T-helper 2 cell (primary cell): ENCODE data around the gene HNRNPA0.
A peak's percentile ranks its signal among the peaks of the same experiment; 100 is the strongest.
"Not testable (repeated sequence)": the region's sequence is repeated elsewhere in the genome, so short reads cannot be mapped to it uniquely, and the experiment has no call there.

Experiments used
- DNase-seq, 5 experiments: peaks; one replicate each; pipeline versions ENCODE4 v3.0.0 to v3.0.0-alpha.2; 2012 to 2022
- total RNA-seq, 2 donors: gene quantifications; one replicate each; lab custom pipeline; 2026; lab: John Stamatoyannopoulos, UW

Gene HNRNPA0
- 239 to 285 reads per million in 2 donors for total RNA-seq

DNA sequence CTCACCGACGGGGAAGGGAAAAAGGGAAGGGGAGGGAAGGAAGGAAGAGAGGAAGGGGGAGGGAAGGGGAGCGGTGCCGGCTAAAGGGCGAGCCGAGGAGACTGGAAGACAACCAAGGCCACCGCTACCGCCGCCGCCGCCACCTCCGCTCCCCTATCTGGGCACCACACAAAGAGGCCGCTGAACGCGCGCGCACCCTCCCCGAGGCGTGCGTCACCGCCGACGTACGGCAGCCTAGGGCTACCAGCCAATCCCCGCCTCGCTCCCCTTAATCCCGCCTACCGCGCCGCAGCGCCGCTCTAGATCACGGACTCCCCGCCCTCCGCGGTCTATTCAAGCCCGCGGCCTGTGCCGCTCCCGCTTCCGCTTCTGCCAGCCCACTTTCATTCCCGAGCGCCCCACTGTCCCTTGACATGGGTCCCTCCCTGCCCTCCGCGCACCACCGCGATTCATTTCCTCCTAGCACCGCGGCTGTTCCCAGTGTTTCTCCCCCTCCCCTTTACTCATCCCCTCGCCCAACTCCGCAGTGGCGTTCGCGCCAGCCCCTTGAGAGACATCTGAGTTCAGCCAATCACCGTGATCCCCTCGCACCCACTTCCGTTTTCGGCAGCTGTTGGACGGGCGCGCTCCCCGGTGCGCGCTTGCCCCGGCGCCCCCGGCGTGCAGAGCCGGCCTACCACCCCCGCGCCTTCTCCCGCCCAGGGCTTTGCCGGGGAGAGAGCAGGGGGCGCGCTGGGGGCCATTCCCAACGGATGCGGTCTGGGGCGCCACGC lies at the start of gene HNRNPA0:
HNRNPA0 (minus strand) TSS at position 176 of the 773 bp plus-strand sequence. CDS start 297 bp downstream, outside the sequence.
- DNase-seq: peak; percentile 94 to 99 (median 96)

DNA sequence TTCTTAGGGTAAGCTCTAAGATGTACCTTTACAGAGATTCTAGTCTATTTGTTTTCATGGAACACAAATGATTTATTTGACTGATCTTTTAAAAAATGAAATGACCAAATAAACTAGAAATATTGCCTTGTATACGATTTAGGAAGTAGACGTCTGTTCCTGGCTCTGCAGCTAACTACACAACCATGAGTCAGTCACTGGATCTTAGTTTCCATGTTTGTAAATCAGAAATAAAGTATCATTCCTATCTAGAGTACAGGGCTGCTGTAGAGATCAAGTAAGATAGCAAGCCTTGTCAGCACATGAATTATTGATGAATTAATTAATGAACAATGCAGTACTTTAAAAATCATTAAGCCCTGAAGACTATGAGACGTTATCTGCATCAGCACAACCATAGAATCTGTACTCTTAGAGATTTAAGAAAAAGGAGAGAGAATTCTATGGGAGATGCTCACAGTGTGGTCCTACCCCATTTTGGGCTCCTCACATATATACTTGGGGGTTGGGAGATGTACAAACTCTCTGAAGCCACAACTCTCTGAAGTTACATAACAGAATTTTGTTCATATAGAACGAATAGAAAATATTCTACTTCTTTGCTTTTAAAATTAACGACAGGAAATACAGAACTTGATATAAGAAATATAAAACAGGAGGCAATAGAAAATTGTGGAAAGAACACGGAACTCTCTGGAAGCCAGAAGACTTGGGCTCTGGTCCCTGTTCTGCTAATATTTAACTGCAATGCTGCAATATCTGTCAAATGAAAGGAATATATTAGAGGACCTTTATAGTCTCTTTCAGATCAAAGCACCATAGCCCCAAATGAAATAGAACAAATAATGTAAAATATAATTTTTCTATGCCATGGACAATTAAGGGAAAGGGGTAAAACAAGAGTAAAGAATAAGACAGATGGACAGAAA lies 48.4 kb upstream of the HNRNPA0 start:
- DNase-seq: no peak

DNA sequence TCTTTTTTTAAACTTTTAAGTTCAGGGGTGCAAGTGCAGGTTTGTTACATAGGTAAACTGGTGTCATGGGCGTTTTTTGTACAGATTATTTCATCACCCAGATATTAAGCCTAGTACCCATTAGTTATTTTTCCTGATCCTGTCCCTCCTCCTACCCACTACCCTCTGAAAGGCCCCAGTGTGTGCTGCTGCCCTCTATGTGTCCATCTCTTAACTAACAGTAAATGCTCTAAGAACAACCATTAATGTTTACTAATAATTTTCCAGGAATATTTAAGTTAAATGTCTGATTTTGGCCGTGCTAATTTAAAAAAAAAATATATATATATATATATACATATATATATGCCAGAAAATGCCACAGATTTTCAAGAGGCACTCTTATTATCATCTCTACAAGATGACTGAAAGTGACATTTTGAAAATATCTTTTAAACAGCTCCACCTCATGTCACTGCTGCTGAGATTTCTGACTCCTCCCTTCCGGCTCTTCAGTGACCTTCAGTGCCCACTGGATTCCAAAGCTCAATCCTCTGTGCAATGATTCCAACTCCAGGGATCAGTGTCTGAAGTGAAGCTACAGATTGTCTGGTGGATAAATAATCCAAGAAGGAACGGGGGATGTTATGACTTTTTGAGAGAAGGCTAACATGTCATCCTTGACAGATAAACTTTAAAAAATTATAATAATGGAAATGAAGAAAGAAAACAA lies 46.7 kb upstream of the HNRNPA0 start:
- no peak for DNase-seq

DNA sequence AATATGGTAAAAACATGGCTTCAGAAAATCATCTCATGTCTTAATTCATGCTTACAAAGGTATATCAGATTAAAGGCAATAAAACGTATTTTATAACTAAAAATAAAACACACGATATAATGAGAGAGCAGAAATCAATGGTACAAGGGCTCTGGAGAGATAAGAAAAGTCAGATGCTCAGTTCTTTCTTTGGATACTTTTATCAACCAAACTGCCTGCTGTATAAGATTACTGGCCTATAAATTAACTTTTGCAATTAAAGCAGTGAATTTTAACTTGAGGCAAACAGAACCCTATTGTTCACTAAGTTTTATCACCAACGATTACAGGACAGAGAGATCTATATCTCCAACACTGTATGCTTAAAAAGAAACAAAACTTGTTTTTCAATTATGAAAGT lies 42.1 kb upstream of the HNRNPA0 start:
- no peak for DNase-seq

DNA sequence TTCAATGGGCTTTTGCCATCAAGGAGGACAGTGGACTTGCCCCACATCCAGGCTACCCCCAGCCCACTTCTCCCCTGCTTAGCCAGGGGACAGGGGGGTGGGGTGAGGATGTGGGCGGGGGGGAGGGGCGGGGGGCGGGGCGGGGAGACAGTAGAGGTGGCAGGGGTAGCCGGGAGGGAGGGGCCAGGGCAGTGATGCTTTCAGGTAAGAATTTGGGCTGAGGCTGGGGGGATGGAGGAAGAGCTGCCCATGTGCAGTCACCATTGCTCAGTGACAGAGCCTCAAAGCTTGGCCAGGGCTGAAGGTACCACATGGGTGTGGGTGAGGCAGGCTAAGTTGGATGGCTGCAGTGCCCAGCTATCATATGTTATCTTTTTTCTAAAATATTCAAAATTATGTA lies 40.7 kb upstream of the HNRNPA0 start:
- DNase-seq: no peak

DNA sequence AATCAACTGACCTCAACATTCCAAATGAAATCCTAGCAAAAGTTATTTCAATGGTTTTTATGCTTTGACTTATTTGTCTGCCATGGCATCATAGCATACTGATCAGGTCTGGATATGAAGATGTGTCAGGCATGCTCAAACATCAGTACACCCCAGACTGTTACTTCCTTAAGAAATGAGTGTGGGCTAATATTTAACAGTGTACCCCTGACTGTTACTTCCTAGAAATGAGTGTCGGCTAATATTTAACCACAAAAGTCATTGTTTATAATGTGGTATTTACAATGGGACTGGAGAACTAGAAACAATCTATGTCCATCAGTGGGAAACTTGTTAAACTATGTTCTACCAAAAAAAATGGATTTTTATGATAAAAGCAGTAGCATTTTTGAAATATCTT lies 38.1 kb upstream of the HNRNPA0 start:
- DNase-seq: no peak

DNA sequence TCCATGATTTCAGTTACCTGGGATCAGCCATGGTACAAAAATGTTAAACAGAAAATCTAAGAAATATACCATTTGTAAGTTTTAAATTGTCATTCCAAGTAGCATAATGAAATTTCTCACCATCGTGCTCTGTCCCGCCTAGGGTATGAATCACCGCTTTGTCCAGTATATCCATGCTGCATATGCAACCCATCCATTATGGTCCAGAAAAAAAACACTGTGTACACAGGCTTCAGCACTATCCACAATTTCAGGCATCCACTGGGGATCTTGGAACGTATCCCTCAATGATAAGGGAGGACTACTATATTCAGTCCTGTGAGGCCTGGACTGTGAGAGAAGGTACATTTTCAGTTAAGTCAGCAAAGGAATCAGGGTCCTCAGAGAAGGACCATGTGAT lies 37.6 kb upstream of the HNRNPA0 start:
- no peak for DNase-seq

DNA sequence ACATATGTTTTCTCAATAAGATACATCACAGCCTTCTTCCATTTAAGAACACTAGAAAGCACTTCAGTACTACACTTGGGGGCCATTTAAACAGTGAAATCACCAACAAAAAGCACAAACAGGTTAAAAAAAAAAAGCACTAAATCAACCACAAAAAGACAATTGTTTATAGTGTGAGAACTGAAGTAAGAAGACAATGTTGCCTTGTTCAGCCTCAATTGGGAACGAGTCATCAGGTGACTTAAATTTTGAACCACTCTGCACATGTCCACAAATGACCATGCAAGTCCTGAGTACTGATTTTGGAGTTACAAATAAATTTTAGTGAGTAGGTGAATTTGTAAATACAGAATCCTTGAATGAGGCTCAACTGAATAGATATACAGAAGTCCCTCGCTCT lies 37.2 kb upstream of the HNRNPA0 start:
- no peak for DNase-seq

DNA sequence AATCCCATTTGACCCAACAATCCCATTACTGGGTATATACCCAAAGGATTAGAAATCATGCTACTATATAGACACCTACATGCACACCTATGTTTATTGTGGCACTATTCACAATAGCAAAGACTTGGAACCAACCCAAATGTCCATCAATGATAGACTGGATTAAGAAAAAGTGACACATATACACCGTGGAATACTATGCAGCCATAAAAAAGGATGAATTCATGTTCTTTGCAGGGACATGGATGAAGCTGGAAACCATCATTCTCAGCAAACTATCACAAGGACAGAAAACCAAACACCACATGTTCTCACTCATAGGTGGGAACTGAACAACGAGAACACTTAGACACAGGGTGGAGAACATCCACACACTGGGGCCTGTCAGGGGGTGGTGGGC lies 34.4 kb upstream of the HNRNPA0 start:
- not testable (repeated sequence) for DNase-seq

DNA sequence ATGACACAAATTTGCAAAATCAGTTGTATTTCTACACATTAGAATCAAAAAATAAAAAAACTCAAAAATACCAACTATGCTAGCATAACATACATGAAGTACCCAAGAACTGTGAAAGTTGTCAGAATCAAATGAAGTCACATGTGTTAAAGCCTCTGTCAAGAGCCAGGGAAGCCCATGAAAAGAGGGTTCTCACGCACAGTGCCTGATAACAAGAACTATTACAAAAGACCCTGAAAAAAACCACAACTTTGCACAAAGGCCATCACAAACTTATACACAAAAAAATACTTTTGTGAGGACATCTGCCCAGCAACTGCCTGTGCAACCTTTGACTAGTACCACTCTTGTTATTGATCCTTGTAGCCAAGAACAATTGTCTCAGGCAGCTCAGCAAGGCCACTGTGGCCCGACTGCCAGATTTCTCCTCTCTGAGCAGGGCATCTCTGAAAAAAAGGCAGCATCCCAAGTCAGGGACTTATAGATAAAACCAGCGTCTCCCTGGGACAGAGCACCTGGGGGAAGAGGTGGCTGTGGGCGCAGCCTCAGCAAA lies 28.9 kb upstream of the HNRNPA0 start:
- DNase-seq: no peak

DNA sequence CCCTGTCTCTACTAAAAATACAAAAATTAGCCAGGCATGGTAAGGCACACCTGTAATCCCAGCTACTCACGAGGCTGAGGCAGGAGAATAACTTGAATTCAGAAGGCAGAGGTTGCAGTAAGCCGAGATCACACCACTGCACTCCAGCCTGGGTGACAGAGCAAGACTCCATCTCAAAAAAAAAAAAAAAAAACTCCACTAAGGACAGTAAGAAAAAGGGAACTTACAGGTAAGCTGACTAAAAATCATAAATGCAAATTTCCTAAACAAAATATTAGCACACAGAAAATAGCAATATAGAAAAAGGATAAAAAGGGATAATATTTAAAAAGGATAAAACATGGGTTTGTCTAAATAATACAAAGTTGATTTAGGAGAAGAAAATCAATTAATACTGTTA lies 27.9 kb upstream of the HNRNPA0 start:
- no peak for DNase-seq

DNA sequence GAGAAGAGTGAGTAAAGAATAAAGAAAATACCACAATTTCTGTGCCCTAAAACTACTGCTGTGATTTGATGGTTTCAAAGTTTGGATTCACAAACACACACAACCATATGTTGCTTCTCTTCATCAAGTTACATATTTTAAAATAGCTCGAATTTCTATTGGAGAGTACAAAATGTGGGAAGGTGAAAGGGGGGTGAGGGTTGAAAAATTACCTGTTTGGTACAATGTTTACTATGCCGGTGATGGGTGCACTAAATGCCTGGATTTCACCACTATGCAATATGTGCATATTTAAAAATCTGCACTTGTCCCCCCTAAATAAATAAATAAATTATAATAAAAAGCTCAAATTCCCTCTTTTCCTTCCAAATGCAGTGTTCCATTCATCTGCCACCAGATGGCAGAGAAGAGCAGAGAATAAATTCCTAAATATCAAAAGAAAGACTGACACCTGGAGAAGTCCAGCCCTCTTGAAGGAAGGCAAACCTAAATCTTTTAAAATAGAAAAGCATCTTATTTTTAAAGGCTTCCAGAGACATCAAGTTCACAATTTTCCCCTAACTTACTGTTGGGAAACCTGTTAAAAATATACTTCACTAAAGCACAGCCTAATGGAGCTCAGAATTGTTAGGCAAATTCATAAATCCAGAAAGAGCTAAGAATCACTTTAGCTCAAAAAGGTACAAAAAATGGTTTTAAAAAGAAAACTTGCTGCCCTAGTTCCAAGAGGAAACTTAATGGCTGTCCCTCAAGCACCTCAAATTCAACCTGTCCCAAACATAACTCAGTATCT lies 24.8 kb upstream of the HNRNPA0 start:
- DNase-seq: peak in 1 of 5 experiments; percentile 19

DNA sequence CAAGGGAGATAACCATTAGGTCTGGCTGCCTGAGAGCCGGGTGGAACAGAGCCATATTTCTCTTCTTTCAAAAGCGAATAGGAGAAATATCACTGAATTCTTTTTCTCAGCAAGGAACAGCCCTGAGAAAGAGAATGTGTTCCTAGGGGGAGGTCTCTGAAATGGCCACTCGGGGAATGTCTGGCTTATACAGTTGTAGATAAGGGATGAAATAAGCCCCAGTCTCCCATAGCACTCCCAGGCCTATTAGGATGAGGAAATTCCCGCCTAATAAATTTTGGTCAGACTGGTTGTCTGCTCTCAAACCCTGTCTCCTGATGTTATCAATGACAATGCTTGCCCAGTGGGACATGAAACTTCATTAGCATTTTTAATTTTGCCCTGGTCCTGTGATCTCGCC lies 13.8 kb upstream of the HNRNPA0 start:
- not testable (repeated sequence) for DNase-seq

DNA sequence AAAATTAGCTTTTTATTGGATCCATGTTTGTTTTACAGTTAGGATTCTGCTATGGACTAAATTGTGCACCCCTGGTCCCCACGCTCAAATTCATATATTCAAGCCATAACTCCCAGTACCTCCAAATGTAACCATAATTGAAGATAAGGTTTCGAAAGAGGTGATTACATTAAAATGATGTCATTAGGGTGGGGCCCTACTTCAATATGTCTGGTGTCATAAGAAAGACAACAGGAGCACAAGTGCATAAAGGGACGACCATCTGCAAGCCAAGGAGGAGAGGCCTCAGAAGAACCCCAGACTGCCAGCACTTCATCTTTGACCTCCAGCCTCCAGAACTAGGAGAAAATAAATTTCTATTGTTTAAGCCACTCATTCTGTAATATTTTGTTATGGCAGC lies 7.4 kb upstream of the HNRNPA0 start:
- DNase-seq: no peak

DNA sequence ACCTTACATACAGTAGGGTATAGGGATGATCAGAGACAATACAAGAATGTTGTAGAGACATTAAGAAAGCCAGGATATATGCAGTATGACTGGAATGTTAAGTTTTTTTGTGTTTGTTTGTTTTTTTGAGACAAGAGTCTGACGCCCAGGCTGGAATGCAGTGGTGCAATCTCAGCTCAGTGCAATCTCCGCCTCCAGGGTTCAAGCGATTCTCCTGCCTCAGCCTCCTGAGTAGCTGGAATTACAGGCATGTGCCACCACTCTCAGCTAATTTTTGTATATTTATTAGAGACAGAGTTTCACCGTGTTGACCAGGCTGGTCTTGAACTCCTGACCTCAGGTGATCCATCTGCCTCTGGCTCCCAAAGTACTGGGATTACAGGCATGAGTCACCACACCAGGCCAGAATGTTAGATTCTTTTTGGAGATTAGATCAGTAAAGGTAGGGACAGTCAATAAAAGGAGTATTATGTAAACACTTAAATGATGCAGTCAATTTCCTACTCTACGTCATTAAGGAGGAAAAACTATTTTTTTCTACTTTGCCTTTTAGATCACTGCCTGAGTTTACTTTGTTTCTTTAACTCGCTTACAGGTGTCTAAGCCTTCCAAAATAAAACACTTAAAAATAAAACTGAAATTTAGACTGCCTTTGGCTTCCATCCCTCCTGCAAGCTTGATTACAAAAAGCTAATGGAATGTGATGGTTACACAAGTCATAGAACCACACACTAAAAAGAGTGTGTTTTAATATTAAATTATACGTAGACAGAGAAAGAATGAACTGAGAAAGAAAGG lies 6.8 kb upstream of the HNRNPA0 start:
- no peak for DNase-seq

DNA sequence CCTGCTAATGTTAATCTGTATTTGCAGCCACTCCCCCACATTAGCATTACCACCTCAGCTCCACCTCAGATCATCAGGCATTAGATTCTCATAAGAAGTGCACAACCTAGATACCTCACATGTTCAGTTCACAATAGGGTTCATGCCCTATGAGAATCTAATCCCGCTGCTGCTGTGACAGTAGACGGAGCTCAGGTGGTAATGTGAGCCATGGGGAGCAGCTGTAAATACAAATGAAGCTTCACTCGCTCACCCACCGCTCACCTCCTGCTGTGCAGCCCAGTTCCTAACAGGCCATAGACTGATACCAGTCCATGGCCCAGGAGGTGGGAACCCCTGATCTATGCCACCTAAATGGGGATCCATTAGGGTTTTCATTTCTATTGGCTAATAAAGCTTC lies 6.1 kb upstream of the HNRNPA0 start:
- no peak for DNase-seq

DNA sequence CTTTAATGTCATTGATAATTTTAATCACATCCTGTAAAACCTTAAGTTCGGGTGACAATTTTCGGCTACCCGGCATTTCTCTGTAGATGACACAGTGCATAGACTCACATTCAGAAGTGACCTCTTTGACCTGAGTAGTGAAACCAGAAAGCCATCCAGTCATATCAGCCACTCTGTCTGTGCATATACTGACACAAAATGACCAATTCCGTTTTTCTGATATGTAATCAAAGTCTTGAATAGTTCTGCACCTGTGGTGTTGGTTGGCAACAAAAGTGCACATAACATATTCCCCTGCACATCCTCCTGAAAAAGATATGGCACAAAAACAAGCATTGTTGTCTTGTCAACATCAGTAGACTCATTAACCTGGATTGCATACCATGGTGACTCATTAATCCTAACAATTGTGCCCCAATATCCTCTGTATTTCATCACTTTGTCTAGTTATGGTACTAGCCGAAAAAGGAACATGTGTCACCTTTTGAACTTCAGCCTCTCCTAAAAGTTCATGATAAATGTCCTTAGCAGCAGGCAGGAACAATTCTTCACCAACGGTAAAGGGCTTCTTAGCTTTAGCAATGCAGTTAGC lies 4.6 kb upstream of the HNRNPA0 start:
- DNase-seq: peak in 1 of 5 experiments; percentile 17

DNA sequence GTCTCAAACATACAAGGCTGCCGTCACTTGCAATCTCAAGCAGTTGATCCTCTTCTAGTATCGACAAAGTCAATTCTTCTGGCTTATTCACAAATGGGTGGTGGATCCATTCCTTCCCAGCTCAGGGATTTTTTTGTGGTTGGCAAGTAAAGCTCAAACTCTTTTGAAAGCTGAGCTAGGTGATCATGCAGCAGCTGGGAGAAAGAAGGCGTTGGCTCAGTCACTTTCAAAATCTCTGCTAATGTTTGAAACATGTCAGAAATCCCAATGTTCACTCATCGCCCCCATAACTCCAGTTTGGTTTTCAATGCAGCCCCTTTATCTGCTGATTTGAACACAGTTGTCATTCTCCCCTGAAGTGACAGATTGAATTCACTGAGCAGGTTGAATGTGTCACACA lies 4.0 kb upstream of the HNRNPA0 start:
- DNase-seq: no peak

DNA sequence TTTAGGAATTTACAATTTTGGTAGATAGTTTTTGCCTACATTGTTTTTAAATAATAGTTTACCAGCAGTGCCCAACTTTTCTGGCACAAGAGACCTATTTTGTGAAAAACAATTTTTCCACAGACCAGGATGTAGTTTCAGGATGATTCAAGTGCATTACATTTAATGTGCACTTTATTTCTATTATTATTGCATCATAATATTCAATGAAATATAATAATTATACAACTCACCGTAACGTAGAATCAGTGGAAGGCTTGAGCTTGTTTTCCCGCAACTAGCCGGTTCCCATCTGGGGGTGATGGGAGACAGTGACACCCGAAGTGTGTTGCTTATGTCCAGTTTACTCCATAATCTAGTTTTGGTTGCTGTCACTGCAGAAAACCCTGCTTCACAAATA lies 3.5 kb upstream of the HNRNPA0 start:
- no peak for DNase-seq

DNA sequence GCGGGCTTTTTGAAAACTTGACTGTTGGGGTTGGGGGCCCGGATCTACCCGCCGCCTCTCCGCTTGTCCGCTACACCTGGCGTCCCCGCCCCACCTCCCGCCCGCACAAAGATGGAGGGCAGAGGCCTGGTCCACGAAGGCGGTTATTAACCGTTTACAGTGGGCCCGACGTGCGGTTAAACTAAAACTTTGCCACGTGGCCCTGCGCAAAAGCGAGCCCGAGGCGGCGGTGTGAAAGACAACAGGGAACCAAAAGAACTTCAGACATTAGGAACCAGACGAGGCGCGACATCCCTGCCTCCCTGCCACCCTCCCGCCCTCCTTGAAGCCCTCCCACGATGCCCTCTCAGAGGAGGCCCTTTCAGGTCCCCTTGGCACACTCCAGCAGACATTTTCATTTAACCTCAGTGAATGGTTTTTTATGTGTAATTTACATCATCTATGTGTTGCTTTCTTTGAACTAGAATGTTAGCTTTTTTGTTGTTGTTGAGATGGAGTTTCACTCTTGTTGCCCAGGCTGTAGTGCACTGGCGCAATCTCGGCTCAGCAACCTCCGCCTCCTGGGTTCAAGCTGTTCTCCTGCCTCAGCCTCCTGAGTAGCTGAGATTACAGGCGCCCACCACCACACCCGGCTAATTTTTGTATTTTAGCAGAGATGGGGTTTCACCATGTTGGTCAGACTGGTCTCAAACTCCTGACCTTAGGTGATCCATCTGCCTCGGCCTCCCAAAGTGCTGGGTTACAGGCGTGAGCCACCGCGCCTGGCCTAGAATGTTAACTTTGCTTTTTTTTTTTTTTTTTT lies 999 bp upstream of the HNRNPA0 start:
- no peak for DNase-seq
